BLaER1 treated with 17β-estradiol and CSF1 and Interleukin-3, amounts not matched to agents 10 nM and 100 nM (cell line): Measurements from ENCODE around the gene EP400.

ENCODE experiments used
- H3K27ac ChIP-seq, 11 experiments: shearing (Covaris generic); formaldehyde crosslinking; 2 replicates each; pipeline ENCODE4 v1.8.1; 2022
- H3K27me3 ChIP-seq, 11 experiments: shearing (Covaris generic); formaldehyde crosslinking; 2 replicates each; pipeline ENCODE4 v1.8.1; 2022
- H3K36me3 ChIP-seq, 11 experiments: shearing (Covaris generic); formaldehyde crosslinking; 2 replicates each; pipeline ENCODE4 v1.8.1; 2022
- H3K4me1 ChIP-seq, 10 experiments: shearing (Covaris generic); formaldehyde crosslinking; 2 replicates each; pipeline ENCODE4 v1.8.1; 2022
- H3K4me2 ChIP-seq, 11 experiments: shearing (Covaris generic); formaldehyde crosslinking; 2 replicates each; pipeline ENCODE4 v1.8.1; 2022
- H3K4me3 ChIP-seq, 10 experiments: shearing (Covaris generic); formaldehyde crosslinking; 2 replicates each; pipeline ENCODE4 v1.8.1; 2022
- H3K9ac ChIP-seq, 11 experiments: shearing (Covaris generic); formaldehyde crosslinking; 2 replicates each; pipeline ENCODE4 v1.8.1; 2022
- H3K9me3 ChIP-seq, 11 experiments: shearing (Covaris generic); formaldehyde crosslinking; replicated peaks in 1 of 11; 2 replicates each; pipeline ENCODE4 v1.8.1; 2022
- H4K20me1 ChIP-seq, 11 experiments: shearing (Covaris generic); formaldehyde crosslinking; 2 replicates each; pipeline ENCODE4 v1.8.1; 2022
- Cebpa-rat ChIP-seq, 11 experiments: shearing (Covaris generic); IDR thresholded peaks; 2 replicates each; pipeline ENCODE4 v1.8.1; 2022

Gene EP400

GRCh38 chr12:131910302-131911027 is 39.3 kb upstream of the EP400 start:
- Histone ChIP-seq H3K4me1 (peaks cover 43 to 60% (median 52%) of the 10 kb centered on the region in 10 experiments), H3K4me2 (peak overlapping the region; percentile 82 to 94 (median 89)), H3K9ac (peak overlapping the region in 8 of 11 experiments; percentile 27 to 74 (median 58); a peak in 13 of 22 replicates), H3K27me3 (no peaks in the 10 kb centered on the region), H3K4me3 (peak overlapping the region in 3 of 10 experiments; percentile 13 to 24 (median 20); a peak in 5 of 20 replicates), H4K20me1 (peaks cover 77 to 100% (median 95%) of the 10 kb centered on the region in 11 experiments), H3K27ac (peak overlapping the region in 9 of 11 experiments; percentile 9 to 81 (median 50); a peak in 15 of 22 replicates), H3K36me3 (peaks cover 43 to 97% (median 80%) of the 10 kb centered on the region in 11 experiments), H3K9me3 (no peaks in the 10 kb centered on the region)
- no peak for TF ChIP-seq Cebpa-rat (IDR thresholded peaks at IDR 0.05)

- H3K27me3 ChIP-seq = no peaks in the 10 kb centered on the region
- no peak for TF ChIP-seq Cebpa-rat (IDR thresholded peaks at IDR 0.05)
- peak overlapping the region; percentile 82 to 94 (median 89) for H3K4me2 ChIP-seq
- H3K4me1 ChIP-seq = peaks cover 43 to 56% (median 51%) of the 10 kb centered on the region in 10 experiments
- peaks cover 70 to 100% (median 92%) of the 10 kb centered on the region in 11 experiments; a peak in 21 of 22 replicates for H4K20me1 ChIP-seq
- no peaks in the 10 kb centered on the region for H3K9me3 ChIP-seq
- peak overlapping the region in 4 of 11 experiments; percentile 1 to 43 (median 15); a peak in 2 of 22 replicates for H3K9ac ChIP-seq
- H3K36me3 ChIP-seq = peaks cover 50 to 97% (median 85%) of the 10 kb centered on the region in 11 experiments
- H3K4me3 ChIP-seq = no peak overlapping the region
- H3K27ac ChIP-seq = peak overlapping the region in 4 of 11 experiments; percentile 1 to 50 (median 16); a peak in 3 of 22 replicates
Observed at GRCh38 chr12:131911028-131911650, 38.6 kb upstream of the EP400 start.

GRCh38 chr12:131911851-131912477 is 37.8 kb upstream of the EP400 start:
- Histone ChIP-seq H3K4me3 (no peak overlapping the region), H3K27ac (peak overlapping the region in 3 of 11 experiments; percentile 35 to 50 (median 40); a peak in 5 of 22 replicates), H3K4me1 (peaks cover 43 to 56% (median 50%) of the 10 kb centered on the region in 10 experiments), H4K20me1 (peaks cover 62 to 97% (median 88%) of the 10 kb centered on the region in 11 experiments; a peak in 21 of 22 replicates), H3K36me3 (peaks cover 56 to 95% (median 83%) of the 10 kb centered on the region in 11 experiments), H3K4me2 (peak overlapping the region; percentile 82 to 94 (median 89)), H3K27me3 (no peaks in the 10 kb centered on the region), H3K9me3 (no peaks in the 10 kb centered on the region), H3K9ac (peak overlapping the region in 10 of 11 experiments; percentile 14 to 49 (median 31); a peak in 10 of 22 replicates)
- TF ChIP-seq Cebpa-rat (IDR thresholded peaks at IDR 0.05) = no peak

GRCh38 chr12:131912518-131913274 is 37.0 kb upstream of the EP400 start:
- no peak for TF ChIP-seq Cebpa-rat (IDR thresholded peaks at IDR 0.05)
- H3K9me3 ChIP-seq = no peaks in the 10 kb centered on the region
- peaks cover 55 to 96% (median 87%) of the 10 kb centered on the region in 11 experiments; a peak in 21 of 22 replicates for H4K20me1 ChIP-seq
- no peak overlapping the region for H3K4me3 ChIP-seq
- H3K27me3 ChIP-seq = no peaks in the 10 kb centered on the region
- peak overlapping the region in 9 of 11 experiments; percentile 14 to 49 (median 37); a peak in 8 of 22 replicates for H3K9ac ChIP-seq
- peak overlapping the region in 6 of 11 experiments; percentile 9 to 50 (median 32); a peak in 7 of 22 replicates for H3K27ac ChIP-seq
- peak overlapping the region; percentile 82 to 94 (median 89) for H3K4me2 ChIP-seq
- peaks cover 43 to 53% (median 50%) of the 10 kb centered on the region in 10 experiments for H3K4me1 ChIP-seq
- peaks cover 56 to 93% (median 82%) of the 10 kb centered on the region in 11 experiments for H3K36me3 ChIP-seq

- no peak overlapping the region for H3K27ac ChIP-seq
- H3K4me3 ChIP-seq = no peak overlapping the region
- TF ChIP-seq Cebpa-rat (IDR thresholded peaks at IDR 0.05) = no peak
- peaks cover 48 to 97% (median 84%) of the 10 kb centered on the region in 11 experiments; a peak in 21 of 22 replicates for H4K20me1 ChIP-seq
- peaks cover 51 to 95% (median 82%) of the 10 kb centered on the region in 11 experiments for H3K36me3 ChIP-seq
- H3K9me3 ChIP-seq = no peaks in the 10 kb centered on the region
- H3K4me2 ChIP-seq = no peak overlapping the region
- no peaks in the 10 kb centered on the region for H3K27me3 ChIP-seq
- peaks cover 43 to 46% (median 44%) of the 10 kb centered on the region in 10 experiments for H3K4me1 ChIP-seq
- H3K9ac ChIP-seq = no peak overlapping the region
Observed at GRCh38 chr12:131913666-131914065, 36.1 kb upstream of the EP400 start.

- TF ChIP-seq Cebpa-rat (IDR thresholded peaks at IDR 0.05) = no peak
- Histone ChIP-seq H3K27me3 (no peaks in the 10 kb centered on the region), H3K36me3 (peaks cover 46 to 95% (median 76%) of the 10 kb centered on the region in 11 experiments)
Observed at GRCh38 chr12:131914179-131914702, 35.5 kb upstream of the EP400 start.

GRCh38 chr12:131915000-131915689 is 34.6 kb upstream of the EP400 start:
- no peak for TF ChIP-seq Cebpa-rat (IDR thresholded peaks at IDR 0.05)
- Histone ChIP-seq H3K9me3 (no peaks in the 10 kb centered on the region), H3K4me3 (no peak overlapping the region), H4K20me1 (peaks cover 33 to 97% (median 81%) of the 10 kb centered on the region in 11 experiments; a peak in 20 of 22 replicates), H3K27ac (no peak overlapping the region), H3K36me3 (peaks cover 52 to 95% (median 80%) of the 10 kb centered on the region in 11 experiments), H3K27me3 (no peaks in the 10 kb centered on the region), H3K4me2 (no peak overlapping the region), H3K4me1 (peaks cover 28 to 32% (median 30%) of the 10 kb centered on the region in 10 experiments), H3K9ac (no peak overlapping the region)

More at GRCh38 chr12:131914179-131914702, 35.5 kb upstream of the EP400 start:
- no peak overlapping the region for H3K4me2 ChIP-seq
- peaks cover 42 to 97% (median 82%) of the 10 kb centered on the region in 11 experiments; a peak in 20 of 22 replicates for H4K20me1 ChIP-seq
- H3K9ac ChIP-seq = no peak overlapping the region
- peaks cover 37 to 41% (median 39%) of the 10 kb centered on the region in 10 experiments for H3K4me1 ChIP-seq
- no peak overlapping the region for H3K4me3 ChIP-seq
- no peaks in the 10 kb centered on the region for H3K9me3 ChIP-seq
- H3K27ac ChIP-seq = no peak overlapping the region
